Amniotic epithelial cell (primary cell): ENCODE data around the gene HSDL1.
A peak's percentile ranks its signal among the peaks of the same experiment; 100 is the strongest.
"Not testable (repeated sequence)": the region's sequence is repeated elsewhere in the genome, so short reads cannot be mapped to it uniquely, and the experiment has no call there.

ENCODE experiments used
- DNase-seq: peaks from one replicate; pipeline ENCODE4 v3.0.0-alpha.2; 2010; ENCODE audit warnings: low read depth

Gene HSDL1

GRCh38 chr16:84138824-84139627, 6.0 kb downstream of the HSDL1 start:
- DNase-seq: no peak

- DNase-seq: no peak
Measured at GRCh38 chr16:84138500-84138823, 6.5 kb downstream of the HSDL1 start.

GRCh38 chr16:84137769-84138357, 7.1 kb downstream of the HSDL1 start:
- DNase-seq: no peak

GRCh38 chr16:84137287-84137686, 7.7 kb downstream of the HSDL1 start:
- DNase-seq: no peak

GRCh38 chr16:84136331-84137125, 8.4 kb downstream of the HSDL1 start:
- DNase-seq: peak; percentile 47

GRCh38 chr16:84132527-84133285, 12.3 kb downstream of the HSDL1 start:
- no peak for DNase-seq

GRCh38 chr16:84131117-84131516, 13.9 kb downstream of the HSDL1 start:
- no peak for DNase-seq

GRCh38 chr16:84124257-84125073, 20.5 kb downstream of the HSDL1 start:
- DNase-seq: no peak

- no peak for DNase-seq
Measured at GRCh38 chr16:84121007-84121406, 24.0 kb downstream of the HSDL1 start.

- DNase-seq: no peak
Measured at GRCh38 chr16:84120023-84120422, 25.0 kb downstream of the HSDL1 start.

GRCh38 chr16:84119368-84119767, 25.6 kb downstream of the HSDL1 start:
- no peak for DNase-seq

GRCh38 chr16:84118315-84118714, 26.7 kb downstream of the HSDL1 start:
- DNase-seq: not testable (repeated sequence)

- no peak for DNase-seq
Measured at GRCh38 chr16:84117494-84117843, 27.5 kb downstream of the HSDL1 start.

GRCh38 chr16:84116720-84117493, 28.1 kb downstream of the HSDL1 start, which contains the start of gene MBTPS1:
Gene MBTPS1 (minus strand): TSS chr16:84116942. CDS start chr16:84101783, 15,159 bp downstream.
- DNase-seq: peak; percentile 95

GRCh38 chr16:84115919-84116719, 28.9 kb downstream of the HSDL1 start:
- peak; percentile 56 for DNase-seq

- not testable (repeated sequence) for DNase-seq
Measured at GRCh38 chr16:84111949-84112348, 33.0 kb downstream of the HSDL1 start.

GRCh38 chr16:84111525-84111924, 33.5 kb downstream of the HSDL1 start:
- no peak for DNase-seq

- no peak for DNase-seq
Measured at GRCh38 chr16:84110527-84110926, 34.5 kb downstream of the HSDL1 start.

- peak; percentile 13 for DNase-seq
Measured at GRCh38 chr16:84109598-84110335, 35.2 kb downstream of the HSDL1 start.
